GM12878 (cell line): ENCODE results near the gene SLCO4A1. TPM values are rescaled to one million over a fixed set of nuclear protein-coding genes. Genes with fewer than 3 reads are reported as not detected.

Experiments
- ATAC-seq: fragments of 200-7000 bp; cut with Tn5 transposase; 3 replicates; pipeline ENCODE4 v1.9.1; 2020; ENCODE audit warnings: mild to moderate bottlenecking, moderate library complexity
- BruUV-seq: library from RNA; stranded (reverse); fragments of 400-500 nt; replicated peaks from 2 replicates; lab custom pipeline; 2021; lab: Mats Ljungman, UMichigan
- CTCF ChIA-PET: fragments of 300-600 bp; sonication (Branson Sonifier 250); formaldehyde crosslinking; extraction: SDS; loops from one replicate; lab custom pipeline; 2021; ENCODE audit warnings: inconsistent platforms; lab: Yijun Ruan, JAX
- POLR2A ChIA-PET: fragments of 350-600 bp; formaldehyde crosslinking; extraction: SDS; loops from one replicate; lab custom pipeline; 2021; ENCODE audit warnings: inconsistent platforms; lab: Charles Lee
- RAD21 ChIA-PET: fragments of 300-600 bp; sonication (Branson Sonifier 250); formaldehyde crosslinking; loops from one replicate; lab custom pipeline; 2023; ENCODE audit warnings: antibody characterized with exemption; ENCODE audit not compliant: unreplicated experiment; lab: Charles Lee
- SMC1A ChIA-PET: fragments of 300-600 bp; sonication (Branson Sonifier 250); formaldehyde crosslinking; loops from one replicate; lab custom pipeline; 2023; ENCODE audit not compliant: unreplicated experiment, uncharacterized antibody; lab: Charles Lee
- DNase-seq: peaks from one replicate; pipeline ENCODE4 v3.0.0-alpha.2; 2011; ENCODE audit warnings: low read depth, low spot score
- FAIRE-seq: peaks from 3 replicates; lab custom pipeline; 2011; peaks lifted over from hg19 to GRCh38; lab: Jason Lieb, UNC
- H2AFZ ChIP-seq: 2 replicates; pipeline ENCODE4 v1.6.0; 2011; ENCODE audit warnings: low read depth, low read length, control low read depth; ENCODE audit not compliant: control insufficient read depth
- H3K27ac ChIP-seq: 2 replicates; pipeline ENCODE4 v1.5.1; 2011; ENCODE audit warnings: control low read depth; ENCODE audit not compliant: control insufficient read depth, insufficient read depth
- H3K27me3 ChIP-seq, 2 experiments: replicated peaks in 1 of 2; 2 replicates each; pipeline versions ENCODE4 v1.6.0 to v1.6.1; 2011; ENCODE audit warnings: low read length in 1 of 2; ENCODE audit not compliant: control insufficient read depth in 2 of 2, insufficient read depth in 2 of 2
- H3K36me3 ChIP-seq, 2 experiments: 2 replicates each; pipeline ENCODE4 v1.5.1; 2011; ENCODE audit warnings: low read length in 1 of 2; ENCODE audit not compliant: control insufficient read depth in 2 of 2, insufficient read depth in 2 of 2
- H3K4me1 ChIP-seq: 2 replicates; pipeline ENCODE4 v1.6.1; 2011; ENCODE audit warnings: mild to moderate bottlenecking, low read length, moderate library complexity, mixed read lengths; ENCODE audit not compliant: control insufficient read depth, insufficient read depth
- H3K4me2 ChIP-seq: 2 replicates; pipeline ENCODE4 v1.6.0; 2011; ENCODE audit warnings: control low read depth; ENCODE audit not compliant: control insufficient read depth, insufficient read depth
- H3K4me3 ChIP-seq: fragments of 200-600 bp; sonication (generic); 2 replicates; pipeline ENCODE4 v1.5.1; 2016
- H3K79me2 ChIP-seq: 2 replicates; pipeline ENCODE4 v1.6.0; 2011; ENCODE audit warnings: low read length; ENCODE audit not compliant: control insufficient read depth, insufficient read depth
- H3K9ac ChIP-seq: 2 replicates; pipeline ENCODE4 v1.8.0; 2011; ENCODE audit warnings: low read length, control low read depth, mixed read lengths; ENCODE audit not compliant: control insufficient read depth, insufficient read depth
- H3K9me3 ChIP-seq: replicated peaks from 3 replicates; pipeline ENCODE4 v1.5.1; 2011; ENCODE audit warnings: mild to moderate bottlenecking, low read length; ENCODE audit not compliant: control insufficient read depth, insufficient read depth
- H4K20me1 ChIP-seq: 2 replicates; pipeline ENCODE4 v1.6.0; 2011; ENCODE audit not compliant: control insufficient read depth, insufficient read depth
- CEBPB ChIP-seq, 2 experiments: fragments of 150-350 bp in 1 of 2; IDR thresholded peaks; 2 replicates each; pipeline ENCODE4 v1.6.1; 2012 to 2014; ENCODE audit warnings: low read depth in 2 of 2, low read length in 2 of 2, borderline replicate concordance in 1 of 2, inconsistent platforms in 1 of 2
- CEBPZ ChIP-seq: fragments of 150-350 bp; IDR thresholded peaks from 2 replicates; pipeline ENCODE4 v1.6.1; 2016; ENCODE audit warnings: low read depth, low read length
- LARP7 ChIP-seq: fragments of 450-650 bp; IDR thresholded peaks from 2 replicates; pipeline ENCODE4 v1.6.1; 2017; ENCODE audit warnings: mild to moderate bottlenecking
- RB1 ChIP-seq: fragments of 450-650 bp; formaldehyde crosslinking; IDR thresholded peaks from 2 replicates; pipeline ENCODE4 v1.6.1; 2017; ENCODE audit warnings: mild to moderate bottlenecking, borderline replicate concordance
- SMARCA5 ChIP-seq: fragments of 450-650 bp; IDR thresholded peaks from 2 replicates; pipeline ENCODE4 v1.6.1; 2017; ENCODE audit warnings: mild to moderate bottlenecking
- SP1 ChIP-seq: IDR thresholded peaks from one replicate; pipeline ENCODE4 v1.6.1; 2011; ENCODE audit warnings: low read depth, low read length
- SPI1 ChIP-seq: IDR thresholded peaks from 2 replicates; pipeline ENCODE4 v1.6.1; 2011; ENCODE audit warnings: low read depth, mild to moderate bottlenecking, low read length, moderate library complexity, borderline replicate concordance; ENCODE audit not compliant: insufficient read depth
- YBX1 ChIP-seq: fragments of 450-650 bp; IDR thresholded peaks from 2 replicates; pipeline ENCODE4 v1.6.1; 2016; ENCODE audit warnings: antibody characterized with exemption
- ZBED1 ChIP-seq: IDR thresholded peaks from 2 replicates; pipeline ENCODE4 v1.6.1; 2016; ENCODE audit warnings: borderline replicate concordance
- ZBTB4 ChIP-seq: fragments of 450-650 bp; formaldehyde crosslinking; IDR thresholded peaks from 2 replicates; pipeline ENCODE4 v1.4.0; 2022; ENCODE audit warnings: mild to moderate bottlenecking, moderate library complexity
- WGBS: methylation state at CpG from one replicate; pipeline ENCODE4 v1.1.6; 2016; ENCODE audit warnings: low lambda C conversion rate; ENCODE audit not compliant: insufficient replicate concordance, insufficient coverage; ENCODE audit errors: missing lambda C conversion rate; 5-methylcytosine and 5-hydroxymethylcytosine counted together
- in situ Hi-C: fragments of 300-500 bp; cut with MboI; formaldehyde crosslinking; loops from 9 replicates; pipeline ENCODE4 v1.14.3; 2018; ENCODE audit warnings: mixed read lengths
- intact Hi-C: fragments of 100-400 bp; cut with micrococcal nuclease; formaldehyde crosslinking; loops from one replicate; pipeline ENCODE4 v1.14.2; 2022; ENCODE audit not compliant: unreplicated experiment
- polyA plus RNA-seq, 11 experiments: library from polyadenylated mRNA; depleted of rRNA in 4 of 11; unstranded in 6 of 11; stranded (reverse) in 5 of 11; fragments of >200 nt; fragmentation: Nextera tagmentation in 4 of 11; fragmentation: Illumina TruSeq in 1 of 11; extraction: Ambion mirVana in 4 of 11; extraction: Trizol in 1 of 11; gene quantifications; 1 replicate in 1 of 11; 2 replicates in 10 of 11; pipeline versions ENCODE4 v1.2.1 to v1.2.3, GENCODE V29; 2011 to 2016; ENCODE audit warnings: inconsistent platforms in 2 of 11, missing spikeins in 2 of 11, low read depth in 1 of 11
- total RNA-seq, 4 experiments: library from RNA; depleted of rRNA in 3 of 4; stranded (reverse); fragments of >200 nt in 3 of 4; fragmentation: Illumina TruSeq in 1 of 4; extraction: Trizol in 1 of 4; gene quantifications; 2 replicates each; pipeline versions ENCODE4 v1.2.1 to v1.2.3, GENCODE V29; 2013 to 2021
- TF ChIP-seq, protein P1 (sequence below): fragments of 150-350 bp; IDR thresholded peaks from 2 replicates; pipeline ENCODE4 v1.6.1; 2014; ENCODE audit warnings: mild to moderate bottlenecking, low read depth, low read length

The SLCO4A1 gene
- total and polyA plus RNA-seq, 10 of the 15 experiments (the other 5 are each of a cell fraction or from before 2014, with no cell fraction given): 2.1 to 30.7 (median 12.0) TPM

- FAIRE-seq (no peak), ATAC-seq (no peak), DNase-seq (no peak)
- no peak overlapping the region for H3K9ac ChIP-seq
- H3K9me3 ChIP-seq: no peaks in the 10 kb centered on the region
- TF ChIP-seq, protein P1, sequence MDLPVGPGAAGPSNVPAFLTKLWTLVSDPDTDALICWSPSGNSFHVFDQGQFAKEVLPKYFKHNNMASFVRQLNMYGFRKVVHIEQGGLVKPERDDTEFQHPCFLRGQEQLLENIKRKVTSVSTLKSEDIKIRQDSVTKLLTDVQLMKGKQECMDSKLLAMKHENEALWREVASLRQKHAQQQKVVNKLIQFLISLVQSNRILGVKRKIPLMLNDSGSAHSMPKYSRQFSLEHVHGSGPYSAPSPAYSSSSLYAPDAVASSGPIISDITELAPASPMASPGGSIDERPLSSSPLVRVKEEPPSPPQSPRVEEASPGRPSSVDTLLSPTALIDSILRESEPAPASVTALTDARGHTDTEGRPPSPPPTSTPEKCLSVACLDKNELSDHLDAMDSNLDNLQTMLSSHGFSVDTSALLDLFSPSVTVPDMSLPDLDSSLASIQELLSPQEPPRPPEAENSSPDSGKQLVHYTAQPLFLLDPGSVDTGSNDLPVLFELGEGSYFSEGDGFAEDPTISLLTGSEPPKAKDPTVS: no peak
- TF ChIP-seq YBX1 (no peak), SP1 (no peak), SPI1 (no peak), ZBED1 (no peak), CEBPB (IDR thresholded peaks at IDR 0.05; ENCODE audit: borderline replicate concordance in 1 of 2, low read depth in 2 of 2, low read length in 2 of 2) (no peak), CEBPZ (no peak), SMARCA5 (no peak), LARP7 (no peak), RB1 (no peak), ZBTB4 (CRISPR knock-in tag) (no peak)
- 19% methylated on average over 3 of the region's 3 CpGs for WGBS
- intact Hi-C loops: no loop called here
- ChIA-PET RAD21 (no interaction called here), POLR2A (no interaction called here), CTCF (no interaction called here), SMC1A (no interaction called here)
- no peak overlapping the region for H3K4me3 ChIP-seq
- no peaks in the 10 kb centered on the region for H3K79me2 ChIP-seq
- BruUV-seq: no TSS peak
- peaks cover 5 to 16% of the 10 kb centered on the region in 2 experiments; a peak in 3 of 4 replicates for H3K27me3 ChIP-seq
- in situ Hi-C loops: no loop called here
- H3K4me1 ChIP-seq: no peaks in the 10 kb centered on the region
- H3K27ac ChIP-seq: no peak overlapping the region
- no peak overlapping the region for H2AFZ ChIP-seq
- H3K4me2 ChIP-seq: no peak overlapping the region
- no peaks in the 10 kb centered on the region for H3K36me3 ChIP-seq
- H4K20me1 ChIP-seq: no peaks in the 10 kb centered on the region
Measured at GRCh38 chr20:62593616-62594015, 48.7 kb upstream of the SLCO4A1 start.
